ENCODE data around the gene CCNB3.

GRCh38 chrX:50393902-50394301 lies 189.3 kb downstream of the CCNB3 start:
- TF ChIP-seq CTCF (IDR thresholded peaks at IDR 0.05; ENCODE audit: low read length) (no peak), EZH2 (optimal IDR thresholded peaks at IDR 0.05; ENCODE audit: low read depth, low read length) (no peak)

Measured in MM.1S (cell line).